HAP-1 (cell line): Measurements from ENCODE around the gene MORN1.

Experiments used
- DNase-seq, 2 experiments: peaks; one replicate each; pipeline ENCODE4 v3.0.0-alpha.2; 2016 to 2020; ENCODE audit warnings: low spot score in 2 of 2
- H3K27me3 ChIP-seq: fragments of 250-450 bp; sonication (Bioruptor Pico); 2 replicates; pipeline ENCODE4 v1.5.1; 2020; ENCODE audit warnings: low read depth, mild to moderate bottlenecking, moderate library complexity
- H3K36me3 ChIP-seq: fragments of 250-450 bp; sonication (Bioruptor Pico); replicated peaks from 2 replicates; pipeline ENCODE4 v1.5.1; 2020; ENCODE audit warnings: mild to moderate bottlenecking
- H3K4me1 ChIP-seq: fragments of 250-450 bp; sonication (Bioruptor Pico); 2 replicates; pipeline ENCODE4 v1.5.1; 2020; ENCODE audit warnings: mild to moderate bottlenecking
- H3K4me3 ChIP-seq: fragments of 250-450 bp; sonication (Bioruptor Pico); 2 replicates; pipeline ENCODE4 v1.5.1; 2020; ENCODE audit warnings: mild to moderate bottlenecking, moderate library complexity
- H3K9me3 ChIP-seq: fragments of 250-450 bp; sonication (Bioruptor Pico); 2 replicates; pipeline ENCODE4 v1.5.1; 2020; ENCODE audit warnings: mild to moderate bottlenecking, moderate library complexity
- in situ Hi-C: fragments of 300-500 bp; cut with MboI; formaldehyde crosslinking; loops from 3 replicates; pipeline ENCODE4 v1.14.3; 2020; ENCODE audit warnings: low sequenced_read_pairs, inconsistent platforms, mixed read lengths

MORN1 gene

DNA sequence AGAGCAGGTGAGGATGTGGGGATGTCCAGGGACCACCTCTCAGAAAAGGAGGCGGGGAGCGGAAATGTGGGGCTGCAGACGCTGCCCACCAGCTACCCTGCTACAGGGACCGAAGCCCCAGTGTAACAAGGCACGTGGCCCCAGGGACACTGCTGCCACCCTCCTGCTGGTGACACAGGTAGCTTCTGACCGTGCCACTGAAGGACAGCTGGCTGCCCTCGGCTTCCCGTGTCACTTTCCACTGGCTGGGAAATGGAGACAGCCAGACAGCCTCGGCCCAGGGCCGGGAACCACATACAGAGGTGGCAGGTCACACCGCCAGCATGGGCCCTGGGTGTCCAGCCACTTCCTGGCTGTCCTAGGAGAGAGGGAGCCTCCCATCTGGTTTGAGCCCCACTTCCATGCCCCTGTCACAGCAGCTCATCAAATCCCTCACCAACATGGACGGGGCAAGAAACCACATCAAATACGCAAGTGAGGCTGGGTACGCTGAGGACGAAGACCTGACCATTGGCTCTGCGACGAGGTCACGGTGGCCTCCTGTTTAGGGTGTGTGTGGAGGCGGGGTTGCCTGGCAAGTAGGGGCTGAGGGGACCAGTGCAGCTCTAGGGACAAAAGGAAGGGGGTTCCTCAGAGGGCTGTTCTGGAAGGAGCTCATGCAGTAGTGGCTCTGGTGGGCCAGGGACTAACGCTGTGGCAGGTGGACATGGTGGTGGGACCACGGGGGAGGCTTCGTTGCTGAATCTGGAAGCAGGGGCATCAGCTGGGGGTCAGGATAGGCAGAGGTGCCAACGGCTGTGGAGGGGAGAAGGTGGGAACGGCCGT, 16.0 kb upstream of the MORN1 start:
- in situ Hi-C loops = no loop called here

GRCh38 chr1:2406451-2407041, 15.2 kb upstream of the MORN1 start:
- Histone ChIP-seq H3K4me1 (no peaks in the 10 kb centered on the region; the same call in 1 of the 2 replicates), H3K9me3 (no peaks in the 10 kb centered on the region), H3K36me3 (peaks cover 82% of the 10 kb centered on the region), H3K4me3 (no peak overlapping the region), H3K27me3 (no peaks in the 10 kb centered on the region)
- peak in 1 of 2 experiments; percentile 23 for DNase-seq
- in situ Hi-C loops = no loop called here

More for the DNA sequence above, 16.0 kb upstream of the MORN1 start:
- Histone ChIP-seq H3K36me3 (peaks cover 76% of the 10 kb centered on the region), H3K27me3 (no peaks in the 10 kb centered on the region), H3K4me3 (no peak overlapping the region), H3K4me1 (no peaks in the 10 kb centered on the region; the same call in 1 of the 2 replicates), H3K9me3 (no peaks in the 10 kb centered on the region)
- DNase-seq = no peak

DNA sequence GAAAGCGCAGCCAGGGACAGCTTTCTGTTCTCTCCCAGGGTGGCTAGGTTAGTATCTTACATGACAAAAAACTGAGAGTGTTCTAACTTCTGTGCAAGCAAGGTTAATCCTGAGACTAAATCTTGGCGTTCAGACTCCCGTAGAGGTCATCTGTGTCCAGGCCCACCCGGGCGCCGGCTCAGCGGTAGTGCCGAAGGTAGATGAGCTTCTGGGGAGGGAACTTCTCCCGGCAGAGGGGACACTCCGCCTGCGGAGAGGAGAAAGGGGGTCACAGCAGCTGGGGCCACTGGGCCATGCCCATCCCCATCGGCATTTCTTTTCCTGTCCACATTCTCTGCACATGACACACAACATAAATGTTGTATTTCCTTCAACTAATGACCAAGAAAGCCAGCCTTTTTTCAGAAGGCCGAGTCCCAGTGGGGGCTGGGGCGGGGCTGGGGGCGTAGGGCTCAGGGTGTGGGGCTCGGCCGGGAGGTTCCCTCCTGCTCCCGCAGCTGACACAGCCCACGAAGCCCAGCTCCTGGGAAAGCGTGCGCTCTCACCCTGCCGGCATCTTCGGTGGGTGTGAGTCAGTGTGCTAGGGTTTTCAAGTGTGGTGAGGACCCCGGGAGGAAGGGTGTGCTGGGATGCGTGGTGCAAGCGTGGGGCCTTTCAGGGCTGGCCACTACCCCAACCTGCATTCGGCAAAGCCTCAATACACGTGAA, 14.4 kb upstream of the MORN1 start:
- H3K4me3 ChIP-seq = no peak overlapping the region
- no peaks in the 10 kb centered on the region for H3K27me3 ChIP-seq
- in situ Hi-C loops = no loop called here
- H3K9me3 ChIP-seq = no peaks in the 10 kb centered on the region
- no peak for DNase-seq
- peaks cover 86% of the 10 kb centered on the region for H3K36me3 ChIP-seq
- no peaks in the 10 kb centered on the region for H3K4me1 ChIP-seq

DNA sequence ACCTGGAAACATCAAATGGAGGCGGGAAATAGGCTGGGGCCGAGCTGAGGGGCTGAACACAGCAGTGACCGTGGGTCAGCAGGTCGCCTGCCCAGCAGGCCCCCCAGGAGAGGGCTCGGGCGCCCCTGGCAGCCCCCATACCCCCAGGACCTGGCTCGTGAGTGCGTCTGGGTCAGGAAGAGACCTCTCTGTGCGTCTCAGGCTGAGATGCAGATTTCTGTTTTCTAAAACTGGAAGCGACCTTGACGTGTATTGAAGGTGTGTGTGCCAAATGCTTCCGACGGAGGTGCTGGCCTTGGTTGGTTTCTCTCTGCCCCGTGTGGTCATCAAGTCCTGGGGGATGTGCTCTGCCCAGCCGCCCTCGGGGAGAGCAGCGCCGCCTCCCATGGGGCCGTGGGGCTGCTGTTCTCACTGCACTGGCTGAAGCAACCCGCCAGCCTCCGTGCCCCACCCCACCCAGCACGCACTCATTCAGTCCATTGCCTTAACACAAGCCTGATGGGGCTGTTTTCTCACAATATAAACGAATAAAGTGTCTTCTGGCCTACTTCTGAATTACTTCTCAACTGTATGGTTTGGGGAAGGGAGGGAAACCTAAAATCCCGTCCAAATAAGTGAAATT, 13.6 kb upstream of the MORN1 start:
- H3K27me3 ChIP-seq = no peaks in the 10 kb centered on the region
- no peak overlapping the region for H3K4me3 ChIP-seq
- peak in 1 of 2 experiments; percentile 13 for DNase-seq
- H3K36me3 ChIP-seq = peaks cover 88% of the 10 kb centered on the region
- no peaks in the 10 kb centered on the region for H3K9me3 ChIP-seq
- in situ Hi-C loops = no loop called here
- no peaks in the 10 kb centered on the region for H3K4me1 ChIP-seq

DNA sequence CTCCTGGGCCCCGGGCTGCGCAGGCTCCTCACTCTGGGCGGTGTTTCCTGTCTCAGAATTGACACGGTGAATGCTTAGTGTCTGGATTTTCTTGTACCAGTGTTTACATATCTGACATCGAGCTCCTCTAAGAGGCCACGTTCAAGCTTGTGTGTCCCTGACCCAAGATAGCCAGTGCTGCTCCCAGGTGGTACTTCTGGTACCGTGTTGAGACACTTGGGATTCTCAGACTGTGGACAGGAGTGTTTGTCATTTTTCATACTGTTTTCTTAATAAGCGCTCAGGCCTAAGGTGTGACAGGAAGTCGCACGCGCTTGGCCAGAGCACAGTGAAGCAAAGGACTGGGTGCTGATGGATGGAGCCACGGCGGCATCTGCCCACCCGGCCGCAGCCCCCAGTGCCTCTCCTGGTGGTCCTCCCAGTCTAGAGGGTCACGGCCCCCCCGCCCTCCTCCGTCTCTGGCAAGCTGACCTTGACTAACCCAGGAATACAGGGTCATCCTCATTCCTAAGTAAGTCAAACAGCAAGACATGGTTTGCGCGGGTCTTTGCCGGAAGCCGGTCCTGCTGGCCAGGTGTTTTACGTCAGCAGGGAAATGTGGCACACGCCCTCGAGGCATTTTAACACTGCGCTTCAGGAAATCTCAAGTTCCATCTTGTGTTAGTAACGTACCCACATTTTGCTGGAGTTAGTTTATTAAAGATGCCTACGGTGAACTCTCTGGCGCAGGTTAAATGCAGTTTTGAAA, 13.0 kb upstream of the MORN1 start:
- no peak for DNase-seq
- in situ Hi-C loops = no loop called here
- no peak overlapping the region for H3K4me3 ChIP-seq
- no peaks in the 10 kb centered on the region for H3K4me1 ChIP-seq
- no peaks in the 10 kb centered on the region for H3K27me3 ChIP-seq
- no peaks in the 10 kb centered on the region for H3K9me3 ChIP-seq
- peaks cover 88% of the 10 kb centered on the region for H3K36me3 ChIP-seq

- no peak for DNase-seq
- no peaks in the 10 kb centered on the region for H3K4me1 ChIP-seq
- in situ Hi-C loops = no loop called here
- H3K9me3 ChIP-seq = no peaks in the 10 kb centered on the region
- H3K4me3 ChIP-seq = no peak overlapping the region
- H3K27me3 ChIP-seq = no peaks in the 10 kb centered on the region
- H3K36me3 ChIP-seq = peaks cover 88% of the 10 kb centered on the region
Observed at GRCh38 chr1:2403273-2403672, 11.9 kb upstream of the MORN1 start.

GRCh38 chr1:2402420-2402819, 11.1 kb upstream of the MORN1 start:
- in situ Hi-C loops = no loop called here
- DNase-seq = no peak
- Histone ChIP-seq H3K9me3 (no peaks in the 10 kb centered on the region), H3K36me3 (peaks cover 91% of the 10 kb centered on the region), H3K4me1 (no peaks in the 10 kb centered on the region), H3K4me3 (no peak overlapping the region), H3K27me3 (no peaks in the 10 kb centered on the region)

DNA sequence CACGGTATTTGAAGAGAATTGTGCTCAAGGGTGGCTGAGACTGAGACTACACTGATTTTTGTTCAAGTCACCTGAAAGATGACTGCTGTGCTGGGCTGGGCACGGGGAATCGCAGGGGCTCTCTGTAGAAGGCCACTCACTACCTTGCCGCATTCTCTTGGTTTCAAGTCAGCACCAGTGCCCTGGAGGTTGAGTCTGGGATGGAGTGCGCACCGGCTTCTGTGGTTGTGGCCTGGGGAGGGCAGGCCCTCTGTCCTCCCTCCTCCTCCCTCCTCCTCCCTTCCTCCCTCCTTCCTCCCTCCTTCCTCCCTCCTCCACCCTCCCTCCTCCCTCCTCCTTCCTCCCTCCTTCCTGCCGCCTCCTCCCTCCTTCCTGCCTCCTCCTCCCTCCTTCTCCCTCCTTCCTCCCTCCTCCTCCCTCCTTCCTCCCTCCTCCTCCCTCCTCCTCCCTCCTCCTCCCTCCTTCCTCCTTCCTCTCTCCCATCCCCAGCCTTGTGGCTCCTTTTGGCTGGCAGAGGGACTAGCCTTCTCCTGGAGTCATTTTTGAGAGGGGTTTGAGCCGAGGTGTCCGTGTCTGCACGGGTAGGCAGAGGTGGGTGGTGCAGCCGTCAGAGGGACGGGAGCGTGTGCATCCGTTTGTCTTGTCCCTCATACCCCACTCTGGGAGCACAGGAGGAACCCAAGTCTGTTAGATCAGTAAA, 9.7 kb upstream of the MORN1 start:
- peaks cover 91% of the 10 kb centered on the region for H3K36me3 ChIP-seq
- no peak for DNase-seq

DNA sequence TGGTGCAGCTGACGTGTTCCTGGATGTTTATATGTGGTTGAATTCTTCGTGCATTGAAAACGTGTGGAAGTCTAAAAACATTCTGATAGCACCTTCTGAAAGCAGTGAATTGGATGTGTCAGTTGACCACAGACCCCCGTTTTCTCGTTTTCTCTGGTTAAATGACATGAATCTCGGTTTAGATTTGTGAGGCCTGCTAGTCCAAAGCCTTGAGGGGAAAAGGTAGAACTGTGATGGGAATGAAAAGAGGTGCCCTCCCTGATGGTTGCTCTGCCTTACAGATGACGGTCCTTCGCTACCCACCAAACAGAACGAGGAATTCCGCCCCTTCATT, 9.2 kb upstream of the MORN1 start:
- no peak for DNase-seq
- Histone ChIP-seq H3K9me3 (no peaks in the 10 kb centered on the region), H3K4me1 (no peaks in the 10 kb centered on the region), H3K36me3 (peaks cover 94% of the 10 kb centered on the region), H3K27me3 (no peaks in the 10 kb centered on the region), H3K4me3 (no peak overlapping the region)
- in situ Hi-C loops = no loop called here

More for the DNA sequence above, 9.7 kb upstream of the MORN1 start:
- in situ Hi-C loops = no loop called here
- no peaks in the 10 kb centered on the region for H3K27me3 ChIP-seq
- H3K4me1 ChIP-seq = no peaks in the 10 kb centered on the region
- no peak overlapping the region for H3K4me3 ChIP-seq
- H3K9me3 ChIP-seq = no peaks in the 10 kb centered on the region

- Histone ChIP-seq H3K4me3 (no peak overlapping the region), H3K27me3 (no peaks in the 10 kb centered on the region), H3K36me3 (peaks cover 94% of the 10 kb centered on the region), H3K9me3 (no peaks in the 10 kb centered on the region), H3K4me1 (no peaks in the 10 kb centered on the region)
- in situ Hi-C loops = no loop called here
- no peak for DNase-seq
Observed at GRCh38 chr1:2399890-2400575, 8.7 kb upstream of the MORN1 start.

DNA sequence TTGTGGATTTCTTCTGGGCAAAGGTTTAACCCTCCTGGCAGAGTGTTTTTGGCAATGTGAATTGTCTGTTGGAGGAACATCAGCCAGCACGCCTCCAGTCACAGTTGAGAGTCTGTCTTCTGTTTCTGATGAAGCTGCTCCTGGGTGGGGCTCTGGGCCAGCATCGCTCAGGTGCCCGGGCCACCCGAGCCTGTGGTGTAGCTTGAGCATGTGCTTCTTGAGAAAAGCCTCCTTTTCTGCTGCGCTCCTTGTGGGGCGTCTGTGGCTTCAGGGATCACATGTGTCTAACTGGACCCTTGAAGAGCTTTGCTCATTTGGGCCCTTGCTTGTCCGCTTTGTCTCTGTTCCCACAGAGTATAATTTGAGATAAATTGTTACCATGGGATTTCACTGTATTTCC, 7.5 kb upstream of the MORN1 start:
- Histone ChIP-seq H3K4me3 (no peak overlapping the region), H3K9me3 (no peaks in the 10 kb centered on the region), H3K36me3 (peaks cover 85% of the 10 kb centered on the region), H3K27me3 (no peaks in the 10 kb centered on the region), H3K4me1 (no peaks in the 10 kb centered on the region)
- in situ Hi-C loops = no loop called here
- no peak for DNase-seq

GRCh38 chr1:2397007-2397679, 5.8 kb upstream of the MORN1 start:
- H3K4me3 ChIP-seq = no peak overlapping the region
- peaks cover 75% of the 10 kb centered on the region for H3K36me3 ChIP-seq
- DNase-seq = no peak
- in situ Hi-C loops = no loop called here
- no peaks in the 10 kb centered on the region for H3K9me3 ChIP-seq
- no peaks in the 10 kb centered on the region for H3K27me3 ChIP-seq
- H3K4me1 ChIP-seq = peaks cover 3% of the 10 kb centered on the region; the same call in 1 of the 2 replicates
